H9 (cell line): Measurements from ENCODE around the gene TCF7L2. TPM values are rescaled to one million over a fixed set of nuclear protein-coding genes. Genes with fewer than 3 reads are reported as not detected.

Experiments used
- DNase-seq: peaks from one replicate; pipeline ENCODE4 v3.0.0-alpha.2; 2017
- H2AFZ ChIP-seq: one replicate; pipeline ENCODE4 v1.6.1; 2013; ENCODE audit warnings: mild to moderate bottlenecking, low read length, control low read depth, moderate library complexity
- H2AK5ac ChIP-seq: 2 replicates; pipeline ENCODE4 v1.6.1; 2013; ENCODE audit warnings: low read length, control low read depth, mixed read lengths; ENCODE audit not compliant: insufficient read length
- H2BK120ac ChIP-seq: one replicate; pipeline ENCODE4 v1.6.1; 2013; ENCODE audit warnings: low read depth, mild to moderate bottlenecking, low read length, control low read depth, inconsistent platforms; ENCODE audit not compliant: poor library complexity, severe bottlenecking
- H2BK12ac ChIP-seq: 2 replicates; pipeline ENCODE4 v1.6.1; 2013; ENCODE audit warnings: low read length, control low read depth, mixed read lengths, low read depth; ENCODE audit not compliant: insufficient read length
- H2BK15ac ChIP-seq: 2 replicates; pipeline ENCODE4 v1.6.1; 2013; ENCODE audit warnings: low read depth, low read length, control low read depth
- H2BK20ac ChIP-seq: one replicate; pipeline ENCODE4 v1.6.1; 2013; ENCODE audit warnings: low read depth, mild to moderate bottlenecking, low read length, control low read depth, inconsistent platforms; ENCODE audit not compliant: poor library complexity, severe bottlenecking
- H2BK5ac ChIP-seq: 2 replicates; pipeline ENCODE4 v1.6.1; 2013; ENCODE audit warnings: low read length, control low read depth, mixed read lengths; ENCODE audit not compliant: insufficient read length
- H3K14ac ChIP-seq: 2 replicates; pipeline ENCODE4 v1.6.1; 2013; ENCODE audit warnings: low read length, control low read depth; ENCODE audit not compliant: insufficient read depth
- H3K18ac ChIP-seq: 2 replicates; pipeline ENCODE4 v1.6.1; 2013; ENCODE audit warnings: low read depth, mild to moderate bottlenecking, mixed read lengths, low read length, control low read depth; ENCODE audit not compliant: insufficient read length
- H3K23ac ChIP-seq: 2 replicates; pipeline ENCODE4 v1.6.1; 2013; ENCODE audit warnings: low read length, control low read depth, mixed read lengths, low read depth; ENCODE audit not compliant: insufficient read length
- H3K23me2 ChIP-seq: 2 replicates; pipeline ENCODE4 v1.6.1; 2013; ENCODE audit warnings: low read depth, mild to moderate bottlenecking, mixed read lengths, low read length, control low read depth; ENCODE audit not compliant: insufficient read length, poor library complexity, severe bottlenecking
- H3K27ac ChIP-seq: 2 replicates; pipeline ENCODE4 v1.5.1; 2013; ENCODE audit warnings: low read length, control low read depth, mixed read lengths, low read depth; ENCODE audit not compliant: insufficient read length
- H3K27me3 ChIP-seq: 2 replicates; pipeline ENCODE4 v1.6.1; 2013; ENCODE audit warnings: low read length, control low read depth, inconsistent platforms; ENCODE audit not compliant: insufficient read depth
- H3K4ac ChIP-seq: 2 replicates; pipeline ENCODE4 v1.6.1; 2013; ENCODE audit warnings: low read depth, mild to moderate bottlenecking, control low read depth, inconsistent platforms, low read length, moderate library complexity
- H3K4me1 ChIP-seq: 2 replicates; pipeline ENCODE4 v1.6.1; 2013; ENCODE audit warnings: low read length, control low read depth, inconsistent platforms; ENCODE audit not compliant: insufficient read depth
- H3K4me2 ChIP-seq: 2 replicates; pipeline ENCODE4 v1.6.1; 2013; ENCODE audit warnings: low read length, control low read depth, mixed read lengths; ENCODE audit not compliant: insufficient read length, insufficient read depth
- H3K56ac ChIP-seq: 2 replicates; pipeline ENCODE4 v1.6.1; 2013; ENCODE audit warnings: low read depth, mild to moderate bottlenecking, mixed read lengths, low read length, control low read depth; ENCODE audit not compliant: insufficient read length
- H3K79me1 ChIP-seq: 2 replicates; pipeline ENCODE4 v1.6.1; 2013; ENCODE audit warnings: low read depth, mild to moderate bottlenecking, moderate library complexity, low read length, control low read depth, inconsistent platforms; ENCODE audit not compliant: insufficient read depth, poor library complexity, severe bottlenecking
- H3K79me2 ChIP-seq: 2 replicates; pipeline ENCODE4 v1.6.1; 2013; ENCODE audit warnings: low read length, control low read depth, inconsistent platforms; ENCODE audit not compliant: insufficient read depth
- H3K9ac ChIP-seq: 2 replicates; pipeline ENCODE4 v1.6.1; 2013; ENCODE audit warnings: low read length, control low read depth, mixed read lengths; ENCODE audit not compliant: insufficient read length; ENCODE audit errors: extremely low read depth
- H3K9me3 ChIP-seq: one replicate; pipeline ENCODE4 v1.6.1; 2013; ENCODE audit warnings: low read depth, low read length, inconsistent platforms; ENCODE audit not compliant: control insufficient read depth
- H3T11ph ChIP-seq: one replicate; pipeline ENCODE4 v1.6.1; 2013; ENCODE audit warnings: mild to moderate bottlenecking, low read length, control low read depth, inconsistent platforms
- H4K20me1 ChIP-seq: one replicate; pipeline ENCODE4 v1.6.1; 2013; ENCODE audit not compliant: control insufficient read depth, insufficient read length, insufficient read depth
- H4K5ac ChIP-seq: 2 replicates; pipeline ENCODE4 v1.6.1; 2013; ENCODE audit warnings: low read depth, mild to moderate bottlenecking, mixed read lengths, low read length, control low read depth; ENCODE audit not compliant: insufficient read length
- H4K8ac ChIP-seq: replicated peaks from 2 replicates; pipeline ENCODE4 v1.6.1; 2013; ENCODE audit warnings: low read length, control low read depth, mixed read lengths, low read depth; ENCODE audit not compliant: insufficient read length
- H4K91ac ChIP-seq: 2 replicates; pipeline ENCODE4 v1.6.1; 2013; ENCODE audit warnings: low read depth, mild to moderate bottlenecking, moderate library complexity, mixed read lengths, low read length, control low read depth; ENCODE audit not compliant: insufficient read length
- H3K27ac Mint-ChIP-seq, 3 experiments: 2 replicates in 2 of 3; 3 replicates in 1 of 3; pipeline ENCODE4 v1.8.0; 2020 to 2021; ENCODE audit warnings: mixed read lengths in 3 of 3, mild to moderate bottlenecking in 1 of 3, moderate library complexity in 1 of 3
- H3K27me3 Mint-ChIP-seq: 2 replicates; pipeline ENCODE4 v1.8.0; 2021; ENCODE audit warnings: low read depth, mild to moderate bottlenecking, moderate library complexity, mixed read lengths
- H3K36me3 Mint-ChIP-seq, 3 experiments: 2 replicates in 2 of 3; 3 replicates in 1 of 3; pipeline ENCODE4 v1.8.0; 2020 to 2021; ENCODE audit warnings: low read depth in 3 of 3, mixed read lengths in 3 of 3; ENCODE audit not compliant: insufficient read depth in 1 of 3
- H3K4me1 Mint-ChIP-seq, 2 experiments: 2 replicates each; pipeline ENCODE4 v1.8.0; 2020; ENCODE audit warnings: mixed read lengths in 2 of 2
- H3K4me3 Mint-ChIP-seq, 2 experiments: 2 replicates in 1 of 2; 3 replicates in 1 of 2; pipeline ENCODE4 v1.8.0; 2020 to 2021; ENCODE audit warnings: mild to moderate bottlenecking in 2 of 2, mixed read lengths in 2 of 2, moderate library complexity in 1 of 2
- H3K9me3 Mint-ChIP-seq, 2 experiments: 2 replicates in 1 of 2; 3 replicates in 1 of 2; pipeline ENCODE4 v1.8.0; 2020; ENCODE audit warnings: mild to moderate bottlenecking in 2 of 2, mixed read lengths in 2 of 2, moderate library complexity in 1 of 2
- WGBS: extraction: QIAGEN DNeasy Blood & Tissue Kit; methylation state at CpG from one replicate; pipeline ENCODE4 v1.1.7; 2013; ENCODE audit warnings: missing lambda C conversion rate, low lambda C conversion rate, mixed read lengths; ENCODE audit not compliant: insufficient read length; ENCODE audit errors: extremely low coverage; 5-methylcytosine and 5-hydroxymethylcytosine counted together
- total RNA-seq: library from RNA; stranded (reverse); gene quantifications from 2 replicates; pipeline ENCODE4 v1.2.1, GENCODE V29; 2021
- TF ChIP-seq, protein P1 (sequence below): fragments of 200-600 bp; sonication (generic); conservative IDR thresholded peaks from 3 replicates; pipeline ENCODE4 v1.8.0; 2021; ENCODE audit warnings: antibody characterized with exemption, mild to moderate bottlenecking

TCF7L2 gene
- total RNA-seq, 1 experiment from 2014 or later = 71.1 TPM

DNA sequence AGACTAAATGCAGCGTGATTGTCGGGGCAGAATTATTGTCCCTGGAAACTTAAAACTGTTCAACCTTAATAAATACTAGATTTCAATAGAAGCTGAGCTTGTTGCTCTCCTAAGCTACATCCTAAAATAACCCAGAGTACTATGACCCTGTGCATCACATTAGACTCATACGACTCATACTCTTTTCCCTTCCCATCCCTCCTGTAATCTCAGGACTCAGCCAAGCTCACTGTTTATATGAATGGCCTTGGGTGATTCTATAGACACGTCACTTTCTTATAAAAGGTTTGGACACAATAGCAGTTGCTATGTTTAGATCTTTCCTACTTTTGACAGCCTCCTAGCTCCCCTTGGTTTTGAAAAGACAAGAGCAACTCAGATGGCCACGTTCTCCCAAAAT is 17.2 kb downstream of the TCF7L2 start:
- no peaks in the 10 kb centered on the region for H3K23me2 ChIP-seq
- no peak overlapping the region for H3K4me2 ChIP-seq
- no peak overlapping the region for H3K18ac ChIP-seq
- Mint-ChIP-seq H3K9me3 (no peaks in the 10 kb centered on the region), H3K36me3 (peaks cover 42 to 83% (median 82%) of the 10 kb centered on the region in 3 experiments; a peak in 6 of 7 replicates), H3K27me3 (no peaks in the 10 kb centered on the region), H3K27ac (peak overlapping the region in 1 of 3 experiments; percentile 89; a peak in 1 of 7 replicates), H3K4me3 (no peak overlapping the region), H3K4me1 (peaks cover 39 to 51% of the 10 kb centered on the region in 2 experiments)
- H2BK15ac ChIP-seq = no peak overlapping the region
- peaks cover 13% of the 10 kb centered on the region; the same call in 1 of the 2 replicates for H3K4me1 ChIP-seq
- peaks cover 7% of the 10 kb centered on the region for H3K79me1 ChIP-seq
- no peak overlapping the region for H2BK5ac ChIP-seq
- no peak overlapping the region for H3K4ac ChIP-seq
- no peak overlapping the region for H2BK12ac ChIP-seq
- no peak overlapping the region for H4K8ac ChIP-seq
- H2AFZ ChIP-seq = no peak overlapping the region
- no peak overlapping the region for H2BK120ac ChIP-seq
- no peak overlapping the region for H3K14ac ChIP-seq
- H2AK5ac ChIP-seq = no peak overlapping the region
- no peak overlapping the region for H3K9ac ChIP-seq
- H4K20me1 ChIP-seq = peaks cover 3% of the 10 kb centered on the region
- no peak overlapping the region for H3T11ph ChIP-seq
- no peaks in the 10 kb centered on the region for H3K9me3 ChIP-seq
- TF ChIP-seq, protein P1, sequence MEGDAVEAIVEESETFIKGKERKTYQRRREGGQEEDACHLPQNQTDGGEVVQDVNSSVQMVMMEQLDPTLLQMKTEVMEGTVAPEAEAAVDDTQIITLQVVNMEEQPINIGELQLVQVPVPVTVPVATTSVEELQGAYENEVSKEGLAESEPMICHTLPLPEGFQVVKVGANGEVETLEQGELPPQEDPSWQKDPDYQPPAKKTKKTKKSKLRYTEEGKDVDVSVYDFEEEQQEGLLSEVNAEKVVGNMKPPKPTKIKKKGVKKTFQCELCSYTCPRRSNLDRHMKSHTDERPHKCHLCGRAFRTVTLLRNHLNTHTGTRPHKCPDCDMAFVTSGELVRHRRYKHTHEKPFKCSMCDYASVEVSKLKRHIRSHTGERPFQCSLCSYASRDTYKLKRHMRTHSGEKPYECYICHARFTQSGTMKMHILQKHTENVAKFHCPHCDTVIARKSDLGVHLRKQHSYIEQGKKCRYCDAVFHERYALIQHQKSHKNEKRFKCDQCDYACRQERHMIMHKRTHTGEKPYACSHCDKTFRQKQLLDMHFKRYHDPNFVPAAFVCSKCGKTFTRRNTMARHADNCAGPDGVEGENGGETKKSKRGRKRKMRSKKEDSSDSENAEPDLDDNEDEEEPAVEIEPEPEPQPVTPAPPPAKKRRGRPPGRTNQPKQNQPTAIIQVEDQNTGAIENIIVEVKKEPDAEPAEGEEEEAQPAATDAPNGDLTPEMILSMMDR = no peak
- no peak overlapping the region for H3K27ac ChIP-seq
- H3K56ac ChIP-seq = no peak overlapping the region
- H2BK20ac ChIP-seq = no peak overlapping the region
- H3K79me2 ChIP-seq = peaks cover 52% of the 10 kb centered on the region; the same call in 1 of the 2 replicates
- H4K91ac ChIP-seq = no peak overlapping the region
- no peaks in the 10 kb centered on the region for H3K27me3 ChIP-seq
- WGBS = no CpG with 5 or more reads among the region's 5 CpGs
- H3K23ac ChIP-seq = no peak overlapping the region
- DNase-seq = no peak
- H4K5ac ChIP-seq = no peak overlapping the region
